MM.1S (cell line): Measurements from ENCODE around the gene EHF.

Source experiments
- DNase-seq: peaks from one replicate; pipeline ENCODE4 v3.0.0-alpha.2; 2015
- H2AFZ ChIP-seq: fragments of 300-600 bp; sonication (generic); 2 replicates; pipeline ENCODE4 v1.6.0; 2016; ENCODE audit warnings: antibody characterized with exemption, low read length
- H3F3A ChIP-seq: fragments of 300-600 bp; sonication (generic); 2 replicates; pipeline ENCODE4 v1.6.1; 2016; ENCODE audit warnings: mild to moderate bottlenecking, antibody characterized with exemption, low read length, moderate library complexity, mixed read lengths; ENCODE audit not compliant: insufficient read depth
- H3K27ac ChIP-seq: fragments of 300-600 bp; sonication (generic); 2 replicates; pipeline ENCODE4 v1.5.1; 2016; ENCODE audit warnings: mild to moderate bottlenecking, low read length
- H3K27me3 ChIP-seq: fragments of 300-600 bp; sonication (generic); replicated peaks from 2 replicates; pipeline ENCODE4 v1.6.0; 2016; ENCODE audit warnings: low read length; ENCODE audit not compliant: insufficient read depth
- H3K36me3 ChIP-seq: fragments of 300-600 bp; sonication (generic); replicated peaks from 2 replicates; pipeline ENCODE4 v1.6.1; 2016; ENCODE audit warnings: mild to moderate bottlenecking, low read length, mixed read lengths; ENCODE audit not compliant: insufficient read depth
- H3K4me1 ChIP-seq: fragments of 300-600 bp; sonication (generic); 2 replicates; pipeline ENCODE4 v1.6.1; 2016; ENCODE audit warnings: low read length, mixed read lengths
- H3K4me2 ChIP-seq: fragments of 300-600 bp; sonication (generic); 2 replicates; pipeline ENCODE4 v1.6.0; 2016; ENCODE audit warnings: low read depth, low read length
- H3K4me3 ChIP-seq: fragments of 300-600 bp; sonication (generic); 2 replicates; pipeline ENCODE4 v1.5.1; 2016; ENCODE audit warnings: low read length, mixed read lengths
- H3K79me2 ChIP-seq: fragments of 300-600 bp; sonication (generic); 2 replicates; pipeline ENCODE4 v1.6.1; 2016; ENCODE audit warnings: mixed run types, low read length, mixed read lengths
- H3K9ac ChIP-seq: fragments of 300-600 bp; sonication (generic); 2 replicates; pipeline ENCODE4 v1.6.1; 2016; ENCODE audit warnings: low read length, mixed read lengths
- H3K9me2 ChIP-seq: fragments of 300-600 bp; sonication (generic); replicated peaks from 2 replicates; pipeline ENCODE4 v1.6.1; 2016; ENCODE audit warnings: mild to moderate bottlenecking, low read length, mixed read lengths; ENCODE audit not compliant: insufficient read depth
- H3K9me3 ChIP-seq: fragments of 300-600 bp; sonication (generic); replicated peaks from 2 replicates; pipeline ENCODE4 v1.6.1; 2016; ENCODE audit warnings: mild to moderate bottlenecking, low read length, mixed read lengths; ENCODE audit not compliant: insufficient read depth
- H4K20me1 ChIP-seq: fragments of 300-600 bp; sonication (generic); 2 replicates; pipeline ENCODE4 v1.6.1; 2016; ENCODE audit warnings: mild to moderate bottlenecking, low read length, moderate library complexity, mixed read lengths; ENCODE audit not compliant: insufficient read depth
- EZH2 ChIP-seq: fragments of 300-600 bp; sonication (generic); optimal IDR thresholded peaks from 2 replicates; pipeline ENCODE3; 2017; ENCODE audit warnings: low read depth, mild to moderate bottlenecking, antibody characterized with exemption, low read length, mixed read lengths
- EZH2phosphoT487 ChIP-seq: fragments of 300-600 bp; sonication (generic); IDR thresholded peaks from 2 replicates; pipeline ENCODE4 v1.6.1; 2018; ENCODE audit warnings: antibody characterized with exemption, low read length
- TF ChIP-seq, protein P1 (sequence below): fragments of 300-600 bp; sonication (generic); IDR thresholded peaks from 2 replicates; pipeline ENCODE4 v1.5.1; 2016; ENCODE audit warnings: antibody characterized with exemption, low read length, mixed read lengths

Gene EHF

DNA sequence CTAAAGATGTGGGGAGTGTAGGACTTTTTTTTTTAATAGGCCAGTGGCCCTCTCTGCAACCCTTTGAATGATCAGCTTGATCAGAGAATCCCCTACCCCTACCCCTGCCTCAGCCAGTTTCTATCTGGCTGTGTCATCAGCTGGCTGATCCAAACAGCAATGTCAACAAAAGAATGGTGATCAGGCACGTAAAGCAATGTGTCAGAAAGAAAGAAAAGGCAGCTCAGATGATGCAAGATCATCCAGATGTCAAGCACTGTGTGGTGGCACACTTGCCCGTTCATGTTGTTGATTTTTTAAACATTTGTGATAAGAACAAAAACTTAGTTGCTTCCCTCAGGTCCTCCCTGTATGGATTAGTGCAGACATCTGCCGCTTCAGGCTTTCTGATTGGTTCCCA is 26.3 kb upstream of the EHF start:
- H3K9ac ChIP-seq: no peak overlapping the region
- H3K27me3 ChIP-seq: no peaks in the 10 kb centered on the region
- peaks cover 7% of the 10 kb centered on the region for H3K4me1 ChIP-seq
- no peaks in the 10 kb centered on the region for H3K79me2 ChIP-seq
- no peak for DNase-seq
- H3K9me3 ChIP-seq: no peaks in the 10 kb centered on the region
- no peak overlapping the region for H3K4me3 ChIP-seq
- no peak overlapping the region for H2AFZ ChIP-seq
- no peak overlapping the region for H3K27ac ChIP-seq
- TF ChIP-seq EZH2: no peak
- TF ChIP-seq EZH2phosphoT487: no peak
- TF ChIP-seq, protein P1, sequence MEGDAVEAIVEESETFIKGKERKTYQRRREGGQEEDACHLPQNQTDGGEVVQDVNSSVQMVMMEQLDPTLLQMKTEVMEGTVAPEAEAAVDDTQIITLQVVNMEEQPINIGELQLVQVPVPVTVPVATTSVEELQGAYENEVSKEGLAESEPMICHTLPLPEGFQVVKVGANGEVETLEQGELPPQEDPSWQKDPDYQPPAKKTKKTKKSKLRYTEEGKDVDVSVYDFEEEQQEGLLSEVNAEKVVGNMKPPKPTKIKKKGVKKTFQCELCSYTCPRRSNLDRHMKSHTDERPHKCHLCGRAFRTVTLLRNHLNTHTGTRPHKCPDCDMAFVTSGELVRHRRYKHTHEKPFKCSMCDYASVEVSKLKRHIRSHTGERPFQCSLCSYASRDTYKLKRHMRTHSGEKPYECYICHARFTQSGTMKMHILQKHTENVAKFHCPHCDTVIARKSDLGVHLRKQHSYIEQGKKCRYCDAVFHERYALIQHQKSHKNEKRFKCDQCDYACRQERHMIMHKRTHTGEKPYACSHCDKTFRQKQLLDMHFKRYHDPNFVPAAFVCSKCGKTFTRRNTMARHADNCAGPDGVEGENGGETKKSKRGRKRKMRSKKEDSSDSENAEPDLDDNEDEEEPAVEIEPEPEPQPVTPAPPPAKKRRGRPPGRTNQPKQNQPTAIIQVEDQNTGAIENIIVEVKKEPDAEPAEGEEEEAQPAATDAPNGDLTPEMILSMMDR: no peak
- no peak overlapping the region for H3K4me2 ChIP-seq
- H3K9me2 ChIP-seq: no peaks in the 10 kb centered on the region
- no peaks in the 10 kb centered on the region for H3F3A ChIP-seq
- H4K20me1 ChIP-seq: no peaks in the 10 kb centered on the region
- H3K36me3 ChIP-seq: no peaks in the 10 kb centered on the region

DNA sequence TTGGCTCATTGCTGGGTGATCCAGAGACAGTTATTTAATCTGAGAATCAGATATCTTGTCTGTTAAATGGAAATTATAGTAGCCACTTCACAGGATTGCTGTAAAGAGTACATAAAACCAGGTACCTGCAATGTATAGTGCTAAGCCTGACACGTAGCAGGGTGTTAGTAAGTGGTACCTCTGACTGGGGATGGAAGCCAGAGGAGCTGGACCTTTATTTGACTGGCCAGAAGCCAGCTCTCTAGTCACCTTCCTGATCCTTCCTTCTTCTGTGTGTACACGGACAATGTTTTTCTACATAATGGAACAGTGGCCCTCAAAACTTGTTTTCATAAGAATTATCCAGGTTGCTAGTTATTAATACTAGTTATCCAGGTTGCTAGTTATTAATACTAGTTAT is 25.5 kb upstream of the EHF start:
- peaks cover 15% of the 10 kb centered on the region for H3K4me1 ChIP-seq
- no peak for DNase-seq

DNA sequence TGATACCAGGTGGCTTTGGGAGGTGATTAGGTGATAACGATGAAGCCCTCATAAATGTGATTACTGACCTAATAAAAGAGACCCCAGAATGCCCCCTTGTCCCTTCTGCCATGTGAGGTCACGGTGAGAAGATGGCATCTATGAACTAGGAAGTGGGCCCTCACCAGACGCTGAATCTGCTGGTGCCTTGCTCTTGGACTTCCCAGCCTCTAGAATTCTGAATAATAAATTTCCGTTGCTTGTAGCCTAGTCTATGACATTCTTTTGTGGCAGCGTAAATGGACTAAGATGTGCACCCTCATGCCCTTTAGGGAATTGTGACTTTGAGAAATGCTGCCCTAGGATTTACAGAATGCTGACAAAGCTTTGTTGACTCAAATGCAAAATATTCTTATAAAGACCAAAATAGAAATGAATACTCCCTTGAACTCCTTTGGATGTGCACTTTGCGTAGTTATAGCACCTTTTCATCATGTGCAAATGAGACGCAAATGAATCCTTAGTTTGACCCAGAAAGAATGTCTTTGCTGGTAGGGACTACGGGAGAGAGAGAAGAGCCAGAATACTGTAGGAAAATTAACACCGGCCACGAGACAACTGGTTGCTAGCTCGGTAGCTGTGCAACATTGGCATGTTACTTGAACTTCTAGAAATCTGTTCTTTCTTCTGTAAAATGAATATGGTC is 24.8 kb upstream of the EHF start:
- Histone ChIP-seq H3K4me1 (peaks cover 16% of the 10 kb centered on the region), H3K79me2 (no peaks in the 10 kb centered on the region), H3K27me3 (no peaks in the 10 kb centered on the region), H3K4me3 (no peak overlapping the region), H3F3A (no peaks in the 10 kb centered on the region), H4K20me1 (no peaks in the 10 kb centered on the region), H3K36me3 (no peaks in the 10 kb centered on the region), H3K9ac (no peak overlapping the region), H3K4me2 (no peak overlapping the region), H3K9me2 (no peaks in the 10 kb centered on the region), H3K27ac (no peak overlapping the region), H2AFZ (no peak overlapping the region), H3K9me3 (no peaks in the 10 kb centered on the region)
- TF ChIP-seq, protein P1: no peak
- TF ChIP-seq EZH2phosphoT487 (no peak), EZH2 (no peak)
- DNase-seq: no peak

More for the DNA sequence above, 25.5 kb upstream of the EHF start:
- no peak overlapping the region for H3K27ac ChIP-seq
- H3F3A ChIP-seq: no peaks in the 10 kb centered on the region
- no peak overlapping the region for H3K4me2 ChIP-seq
- TF ChIP-seq, protein P1: no peak
- TF ChIP-seq EZH2 (no peak), EZH2phosphoT487 (no peak)
- no peaks in the 10 kb centered on the region for H3K27me3 ChIP-seq
- H3K36me3 ChIP-seq: no peaks in the 10 kb centered on the region
- H2AFZ ChIP-seq: no peak overlapping the region
- H3K79me2 ChIP-seq: no peaks in the 10 kb centered on the region
- H4K20me1 ChIP-seq: no peaks in the 10 kb centered on the region
- no peak overlapping the region for H3K9ac ChIP-seq
- H3K9me3 ChIP-seq: no peaks in the 10 kb centered on the region
- no peaks in the 10 kb centered on the region for H3K9me2 ChIP-seq
- H3K4me3 ChIP-seq: no peak overlapping the region
